GM18519 (cell line): ENCODE measurements around the gene MCM10.
"Not testable (repeated sequence)": the region's sequence is repeated elsewhere in the genome, so short reads cannot be mapped to it uniquely, and the experiment has no call there.

Experiments used
- ATAC-seq: cut with Tn5 transposase; IDR thresholded peaks from one replicate; pipeline ENCODE4 v1.9.1; 2021; ENCODE audit warnings: mild to moderate bottlenecking, moderate library complexity; ENCODE audit not compliant: unreplicated experiment, low FRiP score

Gene MCM10

DNA sequence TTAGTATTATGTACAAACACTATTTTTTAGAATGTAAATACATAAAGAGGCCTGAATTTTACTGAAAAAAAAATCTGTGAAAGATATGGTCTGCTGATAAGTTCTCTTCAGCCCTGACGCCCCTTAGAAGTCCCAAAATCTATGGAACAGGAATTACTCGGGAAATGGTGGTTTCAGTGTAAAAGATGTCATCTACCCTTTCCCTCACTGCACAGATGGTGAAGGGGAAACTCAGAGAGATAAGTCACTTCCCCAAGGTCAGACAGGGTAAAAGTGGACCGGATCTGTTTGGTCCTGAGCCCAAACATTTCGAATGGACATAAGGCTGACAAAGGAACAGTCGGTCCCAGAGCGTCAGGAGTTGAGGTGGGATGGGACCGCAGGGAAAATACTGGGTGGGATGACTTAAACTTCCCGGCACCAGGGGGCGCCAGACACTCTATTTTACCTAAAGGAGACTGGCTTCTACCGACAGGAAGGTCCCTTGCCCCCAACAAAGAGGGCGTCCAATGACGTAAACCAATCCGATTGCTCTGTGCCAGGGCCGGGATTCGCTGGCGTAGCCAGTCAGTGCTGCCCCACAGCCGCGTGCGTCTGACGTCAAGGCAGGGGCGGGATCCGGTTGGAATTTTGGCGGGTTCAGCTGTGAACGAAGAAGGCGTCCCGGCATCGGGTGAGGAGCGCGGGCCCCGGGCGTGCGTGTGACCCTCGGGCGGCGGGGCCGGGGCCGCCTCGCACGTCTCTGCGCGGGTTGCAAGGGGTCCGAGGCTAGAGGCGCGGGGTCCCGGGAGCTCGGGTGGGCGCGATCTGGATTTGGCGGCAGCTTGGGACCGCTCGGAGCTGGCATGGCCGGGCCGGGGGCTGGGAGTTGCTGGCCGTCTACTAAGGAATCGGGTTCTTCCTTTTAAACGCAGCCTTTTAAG, at the start of gene MCM10:
TSS of gene MCM10 (plus strand) at position 625 of the 923 bp plus-strand sequence. CDS start 2,645 bp downstream, outside the sequence.
- ATAC-seq, result peak; percentile 98

DNA sequence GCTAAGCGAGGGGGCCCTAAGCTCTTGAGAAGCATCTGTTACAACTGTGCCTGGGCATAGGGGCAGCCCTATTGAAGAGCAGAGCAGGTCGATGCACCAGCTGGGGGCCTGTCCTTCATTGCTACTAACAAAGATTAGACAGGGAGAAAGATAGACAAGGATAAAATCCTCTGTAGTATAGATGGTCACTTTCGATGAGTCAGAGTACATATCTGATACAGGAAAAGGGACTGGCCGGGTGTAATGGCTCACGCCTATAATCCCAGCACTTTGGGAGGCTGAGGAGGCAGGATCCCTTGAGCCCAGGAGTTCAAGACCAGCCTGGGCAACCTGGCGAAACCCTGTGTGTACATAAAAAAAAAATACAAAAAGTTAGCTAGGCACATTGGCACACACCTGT, 47.8 kb upstream of the MCM10 start:
- ATAC-seq, result no peak

DNA sequence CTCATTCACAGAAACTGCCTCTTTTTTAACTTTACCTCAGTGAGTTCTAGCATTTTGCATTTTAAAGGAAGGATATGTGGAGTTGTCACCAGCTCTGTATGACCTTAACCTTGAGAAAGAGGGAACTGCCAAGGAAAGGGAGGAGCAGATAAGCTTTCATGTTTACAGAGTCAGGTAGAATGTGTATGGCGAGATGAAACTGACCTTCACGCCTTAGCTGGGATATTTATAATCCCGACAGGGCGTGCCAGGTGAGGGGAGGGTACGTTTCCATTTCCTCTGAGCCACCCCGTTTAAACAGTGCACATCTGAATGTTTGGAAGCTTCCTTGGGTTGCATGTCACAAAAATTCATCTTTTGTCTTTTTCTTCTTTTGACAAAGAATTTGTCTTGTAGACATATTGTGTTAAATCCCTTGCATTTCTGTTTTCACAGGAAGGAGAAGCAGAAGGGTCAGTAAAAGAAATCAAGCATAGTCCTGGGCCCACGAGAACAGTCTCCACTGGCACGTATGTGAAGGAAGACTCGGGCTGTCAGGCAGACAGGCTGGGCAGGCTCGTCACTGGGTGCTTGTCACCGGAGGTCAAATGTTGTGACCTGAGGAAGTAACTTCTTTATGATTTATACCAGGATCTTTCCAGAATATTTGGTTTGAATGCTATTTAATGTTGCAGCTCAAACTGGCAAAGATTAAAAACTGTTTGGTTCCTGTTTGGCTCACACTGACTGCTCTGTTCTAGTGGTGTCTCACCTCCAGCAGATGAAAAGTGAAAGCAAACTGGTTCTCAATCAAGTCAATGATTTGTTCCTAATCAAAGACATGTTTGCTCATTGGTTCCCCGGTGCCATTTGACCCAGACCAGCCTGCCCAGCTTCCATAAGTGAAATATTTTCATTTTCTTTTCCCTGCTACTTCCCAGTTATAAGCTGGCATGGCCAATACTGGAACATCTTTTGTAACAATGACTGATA, 45.2 kb upstream of the MCM10 start:
- ATAC-seq, result no peak

DNA sequence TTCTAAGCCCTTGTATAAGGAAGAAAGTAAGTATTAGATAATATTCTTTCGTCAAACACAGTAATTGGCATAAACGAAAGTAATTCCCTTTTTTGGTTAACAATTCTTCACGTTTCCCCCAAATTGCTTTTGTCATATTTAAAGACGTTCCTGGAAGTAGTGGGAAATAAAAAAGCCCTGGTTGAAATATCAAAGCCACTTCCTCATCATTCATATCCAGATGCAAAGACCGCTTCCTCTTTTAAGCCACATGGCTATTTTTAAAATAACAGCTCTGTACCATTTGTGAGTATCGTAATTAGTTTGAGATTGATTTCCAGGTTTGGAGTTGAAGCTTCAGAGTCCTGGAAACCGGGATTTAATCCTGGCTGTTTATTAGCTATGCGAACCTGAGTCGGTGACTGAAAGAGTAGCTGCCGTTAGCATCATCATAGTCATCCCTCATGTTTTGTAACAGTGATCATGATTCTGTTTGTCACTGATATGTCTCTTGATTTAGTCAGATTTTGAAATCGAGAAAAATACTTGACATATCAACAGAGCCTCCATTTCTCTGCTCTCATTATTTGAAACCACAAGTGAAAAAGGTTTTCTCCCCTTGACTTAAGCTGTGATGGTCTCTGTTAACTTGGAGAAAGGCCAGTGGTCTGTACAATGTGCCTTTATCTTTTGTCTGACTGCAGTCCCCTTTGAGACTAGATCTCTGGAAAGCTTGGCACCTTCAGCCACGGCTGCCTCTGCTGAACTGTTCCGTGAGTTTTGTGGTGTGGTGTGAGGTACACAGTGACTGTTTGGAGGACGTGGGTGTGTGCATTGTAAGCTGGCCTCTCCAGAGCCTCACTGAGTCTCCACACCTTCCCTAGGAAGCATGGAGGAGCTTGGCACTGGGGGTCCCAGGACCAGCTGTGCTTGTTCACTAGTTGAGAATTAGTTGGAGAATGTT, 43.2 kb upstream of the MCM10 start:
- no peak for ATAC-seq

DNA sequence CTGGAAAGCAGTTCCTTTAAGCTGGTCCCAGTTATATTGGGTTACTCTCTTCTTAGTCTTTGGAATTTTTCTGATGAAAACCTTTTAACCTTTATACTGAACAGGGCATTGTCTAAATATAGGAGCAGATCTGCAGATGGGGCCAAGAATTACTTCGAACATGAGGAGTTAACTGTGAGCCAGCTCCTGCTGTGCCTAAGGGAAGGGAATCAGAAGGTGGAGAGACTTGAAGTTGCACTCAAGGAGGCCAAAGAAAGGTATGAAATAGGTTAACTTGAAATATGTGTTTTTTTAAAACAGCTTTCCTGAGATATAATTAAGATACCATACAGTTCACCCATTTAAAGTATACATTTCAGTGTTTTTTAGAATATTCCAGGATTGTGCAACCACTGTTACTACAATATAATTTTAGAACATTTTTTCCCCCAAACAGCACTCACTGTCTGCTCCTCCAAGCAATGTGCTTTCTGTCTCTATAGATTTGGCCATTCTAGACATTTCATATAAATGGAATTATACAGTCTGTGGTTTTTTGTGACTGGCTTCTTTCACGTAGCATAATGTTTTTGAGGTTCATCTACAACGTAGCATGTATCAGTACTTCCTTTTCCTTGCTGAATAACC, 42.5 kb upstream of the MCM10 start:
- ATAC-seq, result no peak

DNA sequence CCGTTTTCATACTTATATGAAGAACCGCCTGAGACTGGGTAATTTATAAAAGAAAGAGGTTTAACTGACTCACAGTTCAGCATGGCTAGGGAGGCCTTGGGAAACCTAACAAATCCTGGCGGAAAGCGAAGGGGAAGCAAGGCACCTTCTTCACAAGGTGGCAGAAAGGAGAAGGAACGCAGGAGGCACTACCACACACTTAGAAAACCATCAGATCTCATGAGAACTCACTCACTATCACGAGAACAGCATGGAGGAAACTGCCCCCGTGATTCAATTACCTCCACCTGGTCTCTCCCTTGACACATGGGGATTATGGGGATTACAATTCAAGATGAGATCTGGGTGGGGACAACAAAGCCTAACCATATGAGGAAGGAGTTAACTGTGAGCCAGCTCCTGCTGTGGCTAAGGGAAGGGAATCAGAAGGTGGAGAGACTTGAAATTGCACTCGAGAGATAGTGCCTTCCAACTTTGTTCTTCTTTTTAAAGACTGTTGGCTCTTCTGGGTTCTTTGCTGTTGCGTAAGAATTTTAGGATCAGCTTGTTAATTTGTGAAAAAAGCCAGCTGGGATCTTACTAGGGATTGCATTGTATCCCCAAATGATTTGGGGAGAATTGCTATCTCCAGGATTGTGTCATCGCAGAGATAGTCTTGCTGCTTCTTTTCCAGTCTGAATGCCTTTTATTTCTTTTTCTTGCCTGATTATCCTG, 40.4 kb upstream of the MCM10 start:
- ATAC-seq, result no peak

DNA sequence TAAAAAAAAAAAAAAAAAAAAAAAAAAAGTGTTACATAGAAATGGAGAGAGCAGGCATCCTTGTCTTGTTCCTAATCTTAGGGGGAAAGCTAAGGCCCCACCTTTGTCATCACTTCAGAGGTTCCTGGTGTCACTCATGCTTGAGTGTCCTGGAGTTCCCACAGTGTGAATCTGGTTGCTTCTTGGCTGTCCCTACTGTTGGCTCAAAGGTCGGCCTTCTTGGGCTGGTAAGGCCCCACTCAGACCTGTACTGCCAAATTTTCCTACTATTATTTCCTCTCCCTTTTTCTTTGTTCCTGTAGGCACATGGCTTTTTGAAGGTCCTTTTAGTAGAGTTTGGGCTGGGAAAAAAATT, 39.9 kb upstream of the MCM10 start:
- ATAC-seq, result no peak

DNA sequence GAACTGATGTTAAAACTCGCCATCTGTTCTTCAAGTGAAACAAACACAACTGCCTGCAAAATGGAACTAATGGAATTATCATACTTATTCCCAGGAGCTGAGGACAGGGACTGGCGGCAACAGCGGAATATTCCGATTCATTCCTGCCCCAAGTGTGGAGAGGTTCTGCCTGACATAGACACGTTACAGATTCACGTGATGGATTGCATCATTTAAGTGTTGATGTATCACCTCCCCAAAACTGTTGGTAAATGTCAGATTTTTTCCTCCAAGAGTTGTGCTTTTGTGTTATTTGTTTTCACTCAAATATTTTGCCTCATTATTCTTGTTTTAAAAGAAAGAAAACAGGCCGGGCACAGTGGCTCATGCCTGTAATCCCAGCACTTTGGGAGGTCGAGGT, 24.7 kb upstream of the MCM10 start:
- ATAC-seq, result no peak

DNA sequence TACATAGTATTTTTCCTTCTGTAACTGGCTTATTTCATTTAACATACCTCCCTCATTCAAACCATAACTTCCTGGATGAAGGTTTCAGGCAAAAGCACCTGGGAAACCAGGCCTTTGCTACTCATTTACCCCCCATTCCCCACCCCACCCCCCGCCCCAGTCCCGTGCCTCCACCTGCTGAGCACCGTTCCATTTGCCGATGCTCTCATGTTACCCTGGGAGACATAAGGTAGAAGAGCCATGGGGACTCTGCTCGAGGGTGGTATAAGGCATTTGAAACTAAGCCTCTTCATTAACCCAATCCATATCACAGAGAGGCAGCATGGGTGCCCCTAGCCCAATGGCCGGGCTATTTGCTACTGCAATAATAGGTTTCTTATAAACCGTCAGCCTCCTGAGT, 22.2 kb upstream of the MCM10 start:
- ATAC-seq, result no peak

DNA sequence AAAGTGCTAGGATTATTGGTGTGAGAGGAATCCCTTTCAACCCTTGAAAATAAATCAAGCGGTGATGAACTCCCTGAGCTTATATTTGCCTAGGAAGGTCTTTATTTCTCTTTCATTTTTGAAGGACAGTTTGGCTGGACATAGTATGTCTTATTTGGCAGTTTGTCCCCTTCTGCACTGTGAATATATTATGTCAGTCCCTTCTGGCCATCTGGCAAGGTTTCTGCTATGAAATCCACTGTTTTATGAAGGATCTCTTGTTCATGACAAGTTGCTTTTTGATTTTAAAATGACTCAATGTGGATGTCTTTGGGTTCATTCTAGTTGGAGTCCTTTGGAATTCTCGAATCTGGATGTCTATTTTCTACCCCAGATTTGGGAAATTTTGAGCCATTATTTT, 21.7 kb upstream of the MCM10 start:
- no peak for ATAC-seq

DNA sequence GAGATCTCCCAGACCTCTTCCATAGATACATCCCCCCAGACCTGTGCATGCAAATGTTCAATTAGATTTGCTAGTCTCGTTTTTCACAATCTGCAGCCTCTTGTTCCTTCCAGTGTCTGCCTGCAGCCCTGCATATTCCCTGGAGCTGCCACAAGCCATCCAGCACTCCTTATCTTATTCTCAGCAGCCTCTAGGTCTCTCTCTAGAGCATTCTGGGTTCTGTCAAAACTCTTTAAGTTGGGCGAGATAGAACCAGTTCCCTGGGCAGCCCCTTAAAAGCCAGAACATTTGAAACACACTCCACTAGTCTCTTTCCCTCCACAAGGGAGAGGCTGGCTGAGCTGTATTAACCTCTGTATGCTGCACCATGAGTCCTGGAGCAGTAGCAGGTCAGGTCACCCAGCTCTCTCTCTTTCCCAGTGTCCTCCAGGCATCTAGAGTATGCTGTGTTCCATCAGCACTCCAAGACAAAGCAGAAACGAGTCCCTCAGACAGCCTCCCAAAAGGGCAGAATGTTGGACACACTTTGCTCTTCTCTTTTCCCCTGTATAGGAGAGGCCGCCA, 20.6 kb upstream of the MCM10 start:
- no peak for ATAC-seq

DNA sequence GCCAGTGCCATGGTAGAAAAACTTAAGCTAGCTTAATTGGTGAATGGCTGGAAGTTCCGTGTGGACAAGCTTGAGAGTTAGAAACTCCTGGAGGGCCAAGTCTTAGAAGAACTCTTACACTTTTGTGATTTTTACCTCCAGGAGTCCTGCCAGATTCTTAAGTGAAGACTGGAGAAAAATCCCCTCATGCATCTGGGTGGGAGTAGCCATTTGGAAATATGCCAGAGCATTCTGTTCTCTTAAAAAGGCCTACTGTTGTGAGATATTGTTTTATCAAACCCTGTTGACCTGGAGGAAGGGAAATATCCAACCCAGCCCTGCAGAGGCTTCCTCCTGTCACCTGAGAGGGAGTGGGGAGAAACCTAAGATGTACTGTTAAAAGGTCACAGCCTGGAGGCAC, 17.6 kb upstream of the MCM10 start:
- ATAC-seq, result no peak

DNA sequence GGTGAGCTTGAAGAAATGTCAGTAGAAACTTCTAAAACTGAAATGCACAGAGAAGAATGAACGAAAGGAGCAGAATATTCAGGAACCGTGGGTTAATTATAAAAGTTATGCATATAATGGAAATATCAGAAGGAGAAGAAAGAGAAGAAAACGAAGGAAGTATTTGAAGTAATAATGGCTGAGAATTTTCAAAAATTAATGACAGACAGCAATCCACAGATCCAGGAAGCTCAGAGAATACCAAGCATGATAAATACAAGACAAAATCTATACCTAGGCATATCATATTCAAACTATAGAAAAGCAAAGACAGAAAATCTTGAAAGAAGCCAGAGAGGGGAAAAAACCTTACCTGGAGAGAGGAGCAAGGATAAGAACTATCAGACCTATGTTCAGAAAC, 16.5 kb upstream of the MCM10 start:
- no peak for ATAC-seq

DNA sequence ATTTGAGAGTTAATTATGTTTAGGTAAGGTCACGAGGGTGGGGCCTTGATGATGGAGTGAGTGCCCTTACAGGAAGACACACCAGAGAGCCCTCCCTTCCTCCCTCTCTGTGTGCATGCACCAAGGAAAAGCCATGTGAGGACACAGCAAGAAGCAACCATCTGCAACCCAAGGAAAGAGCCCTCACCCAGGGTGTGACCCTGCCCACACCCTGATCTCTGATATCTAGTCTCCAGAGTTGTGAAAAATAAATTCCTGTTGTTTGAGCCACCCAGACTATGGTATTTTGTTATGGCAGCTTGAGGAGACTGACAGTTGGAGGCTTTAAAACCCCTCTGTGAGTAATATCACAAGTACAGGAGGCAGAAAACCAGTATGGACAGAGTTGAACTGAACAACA, 15.0 kb upstream of the MCM10 start:
- ATAC-seq, result no peak

DNA sequence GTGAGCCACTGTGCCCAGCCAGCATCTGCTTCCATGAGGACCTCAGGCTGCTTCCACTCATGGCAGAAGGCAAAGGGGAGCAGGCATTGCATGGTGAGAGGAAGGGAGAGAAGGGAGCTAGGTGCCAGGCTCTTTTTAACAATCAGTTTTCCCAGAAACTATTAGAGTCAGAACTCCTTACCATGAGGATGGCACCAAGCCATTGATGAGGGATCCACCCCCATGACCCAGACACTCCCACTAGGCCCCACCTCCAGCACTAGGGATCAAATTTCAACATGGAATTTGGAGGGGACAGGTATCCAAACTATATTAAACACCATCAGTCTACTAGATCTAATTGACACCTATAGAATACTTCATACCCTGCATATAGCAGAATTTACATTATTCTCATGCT, 14.2 kb upstream of the MCM10 start:
- no peak for ATAC-seq

DNA sequence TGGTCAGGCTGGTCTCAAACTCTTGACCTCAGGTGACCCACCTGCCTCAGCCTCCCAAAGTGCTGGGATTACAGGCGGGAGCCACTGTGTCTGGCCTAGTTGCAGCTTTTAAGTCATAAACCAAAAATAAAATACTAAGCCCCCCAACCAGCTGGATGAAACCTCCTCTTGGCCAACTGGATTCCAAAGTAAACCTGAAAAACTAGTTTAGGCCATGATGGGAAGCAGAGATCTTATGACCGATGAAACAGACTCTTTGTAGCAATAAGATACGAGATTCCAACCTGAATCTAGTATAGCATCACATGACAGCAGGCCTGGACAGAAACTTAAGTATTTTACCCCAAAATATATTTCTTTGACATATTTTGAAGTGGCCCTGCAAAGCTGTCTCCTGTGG, 9.1 kb upstream of the MCM10 start:
- no peak for ATAC-seq

DNA sequence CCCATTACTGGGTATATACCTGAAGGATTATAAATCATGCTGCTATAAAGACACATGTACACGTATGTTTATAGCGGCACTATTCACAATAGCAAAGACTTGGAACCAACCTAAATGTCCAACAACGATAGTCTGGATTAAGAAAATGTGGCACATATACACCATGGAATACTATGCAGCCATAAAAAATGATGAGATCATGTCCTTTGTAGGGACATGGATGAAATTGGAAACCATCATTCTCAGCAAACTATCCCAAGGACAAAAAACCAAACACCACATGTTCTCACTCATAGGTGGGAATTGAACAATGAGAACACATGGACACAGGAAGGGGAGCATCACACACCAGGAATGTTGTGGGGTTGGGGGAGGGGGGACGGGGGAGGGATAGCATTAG, 5.5 kb upstream of the MCM10 start:
- not testable (repeated sequence) for ATAC-seq

DNA sequence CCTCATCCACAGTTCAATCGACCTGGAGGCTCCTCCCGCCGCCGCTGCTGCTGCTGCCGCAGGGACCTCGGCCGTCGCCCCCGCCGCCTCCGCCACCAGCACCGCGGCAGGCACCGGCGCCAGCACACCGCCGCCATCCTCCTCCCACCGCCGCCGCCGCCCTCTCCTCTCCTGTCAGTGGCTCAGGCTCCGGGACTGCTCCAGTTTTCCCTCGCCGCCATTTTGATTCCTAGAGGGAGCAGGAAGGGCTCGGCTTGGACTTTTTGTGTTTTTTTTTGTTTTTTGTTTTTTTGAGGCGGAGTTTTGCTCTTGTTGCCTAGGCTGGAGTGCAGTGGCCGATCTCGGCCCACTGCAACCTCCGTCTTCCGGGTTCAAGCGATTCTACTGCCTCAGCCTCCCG, 3.0 kb upstream of the MCM10 start:
- no peak for ATAC-seq

DNA sequence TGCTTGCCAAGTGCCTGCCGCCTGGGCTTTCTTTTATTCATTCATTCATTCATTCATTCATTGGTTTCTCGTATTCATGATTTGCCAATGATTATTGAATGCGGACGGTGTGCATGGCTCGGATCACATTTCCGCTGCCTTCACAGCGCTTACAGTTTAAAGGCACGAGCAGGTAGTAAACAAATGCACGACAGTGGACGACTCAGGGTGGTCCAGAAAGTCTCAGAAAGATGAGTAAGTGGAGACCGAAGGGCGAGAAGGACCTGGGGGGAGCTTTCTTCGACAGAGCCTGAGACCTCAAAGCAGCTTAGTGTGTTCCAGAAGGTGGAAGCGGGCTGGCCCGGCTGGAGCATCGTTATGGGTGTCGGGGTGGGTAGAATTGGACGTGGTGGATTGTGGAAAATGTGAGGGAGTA, 506 bp downstream of the MCM10 start:
- no peak for ATAC-seq
